Gastroesophageal sphincter (tissue), 3 donors: ENCODE results near the gene ZDHHC16.

Experiments
- EP300 ChIP-seq: sonication (generic); formaldehyde crosslinking; IDR thresholded peaks from one replicate; pipeline ENCODE4 v1.6.1; 2017; ENCODE audit warnings: antibody characterized with exemption, mild to moderate bottlenecking
- POLR2A ChIP-seq, 2 donors: fragments of 450-650 bp; IDR thresholded peaks; one replicate each; pipeline ENCODE4 v1.6.1; 2017; ENCODE audit warnings: antibody characterized with exemption in 2 of 2, mild to moderate bottlenecking in 2 of 2, moderate library complexity in 1 of 2
- POLR2AphosphoS5 ChIP-seq: sonication (generic); formaldehyde crosslinking; IDR thresholded peaks from one replicate; pipeline ENCODE4 v1.6.1; 2017; ENCODE audit warnings: antibody characterized with exemption
- TF ChIP-seq, protein P1 (sequence below), 4 experiments: fragments of 200-600 bp in 2 of 4; fragments of 450-650 bp in 2 of 4; sonication (generic) in 1 of 4; IDR thresholded peaks; one replicate each; pipeline ENCODE4 v1.5.1; 2017 to 2019; ENCODE audit warnings: antibody characterized with exemption in 4 of 4, mild to moderate bottlenecking in 2 of 4, moderate library complexity in 2 of 4

DNA sequence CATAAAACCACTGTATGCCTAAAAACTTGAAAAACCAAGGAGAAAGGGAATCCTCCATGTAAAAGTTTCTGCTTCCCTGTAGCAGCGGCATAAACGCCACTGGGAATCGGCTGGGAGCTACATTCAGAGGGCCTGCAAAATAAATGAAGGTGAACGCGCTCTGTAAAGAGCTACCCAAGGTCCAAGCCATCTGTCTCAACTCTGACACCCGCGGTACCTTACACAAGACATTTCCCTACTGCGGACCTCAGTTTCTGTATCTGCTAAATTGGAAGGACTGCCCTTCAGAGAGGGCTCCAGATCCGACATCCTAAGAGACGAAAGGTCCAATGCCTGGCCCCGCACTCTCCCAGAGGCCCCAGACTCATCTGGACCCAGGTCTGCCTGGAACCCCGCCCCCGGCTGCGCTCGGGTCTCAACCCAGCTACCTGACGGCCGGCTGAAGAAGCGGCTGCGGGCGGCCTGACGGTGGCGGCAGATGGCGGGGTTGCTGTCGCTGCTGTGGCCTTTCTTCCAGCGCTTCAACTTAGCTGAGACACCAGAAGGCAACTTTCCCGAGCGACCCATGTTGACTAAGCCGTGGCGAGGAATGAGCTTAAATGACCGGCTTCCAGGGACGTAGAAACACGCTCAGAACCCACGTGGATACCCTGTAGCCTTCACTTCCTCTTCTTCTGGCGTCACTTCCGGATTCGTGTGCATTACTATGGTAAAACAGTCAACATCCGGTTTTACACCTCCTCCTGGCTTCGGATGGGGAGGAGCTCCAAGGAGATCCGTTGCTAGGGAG lies 45.1 kb upstream of the ZDHHC16 start, which contains the start of gene RRP12:
- TF ChIP-seq EP300, result no peak
- TF ChIP-seq, protein P1, sequence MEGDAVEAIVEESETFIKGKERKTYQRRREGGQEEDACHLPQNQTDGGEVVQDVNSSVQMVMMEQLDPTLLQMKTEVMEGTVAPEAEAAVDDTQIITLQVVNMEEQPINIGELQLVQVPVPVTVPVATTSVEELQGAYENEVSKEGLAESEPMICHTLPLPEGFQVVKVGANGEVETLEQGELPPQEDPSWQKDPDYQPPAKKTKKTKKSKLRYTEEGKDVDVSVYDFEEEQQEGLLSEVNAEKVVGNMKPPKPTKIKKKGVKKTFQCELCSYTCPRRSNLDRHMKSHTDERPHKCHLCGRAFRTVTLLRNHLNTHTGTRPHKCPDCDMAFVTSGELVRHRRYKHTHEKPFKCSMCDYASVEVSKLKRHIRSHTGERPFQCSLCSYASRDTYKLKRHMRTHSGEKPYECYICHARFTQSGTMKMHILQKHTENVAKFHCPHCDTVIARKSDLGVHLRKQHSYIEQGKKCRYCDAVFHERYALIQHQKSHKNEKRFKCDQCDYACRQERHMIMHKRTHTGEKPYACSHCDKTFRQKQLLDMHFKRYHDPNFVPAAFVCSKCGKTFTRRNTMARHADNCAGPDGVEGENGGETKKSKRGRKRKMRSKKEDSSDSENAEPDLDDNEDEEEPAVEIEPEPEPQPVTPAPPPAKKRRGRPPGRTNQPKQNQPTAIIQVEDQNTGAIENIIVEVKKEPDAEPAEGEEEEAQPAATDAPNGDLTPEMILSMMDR (IDR thresholded peaks at IDR 0.05), result peak in 1 of 4 experiments; percentile 37
- peak; percentile 72 for TF ChIP-seq POLR2AphosphoS5
- TF ChIP-seq POLR2A (IDR thresholded peaks at IDR 0.05), result peak in 1 of 2 donors; percentile 43
